PC-9 (cell line): ENCODE data around the gene FAIM2. TPM values are rescaled to one million over a fixed set of nuclear protein-coding genes. Genes with fewer than 3 reads are reported as not detected.

Experiments
- BruUV-seq: library from RNA; stranded (reverse); fragments of 400-500 nt; replicated peaks from 2 replicates; lab custom pipeline; 2021; lab: Mats Ljungman, UMichigan
- CTCF ChIA-PET: fragments of 300-600 bp; sonication (Branson Sonifier 250); formaldehyde crosslinking; loops from one replicate; lab custom pipeline; 2022; ENCODE audit warnings: antibody characterized with exemption; lab: Charles Lee
- POLR2A ChIA-PET: fragments of 300-600 bp; sonication (Branson Sonifier 250); formaldehyde crosslinking; loops from one replicate; lab custom pipeline; 2022; ENCODE audit warnings: antibody characterized with exemption; ENCODE audit not compliant: unreplicated experiment; lab: Charles Lee
- DNase-seq, 2 experiments: peaks; one replicate each; pipeline versions ENCODE4 v3.0.0 to v3.0.0-alpha.2; 2015 to 2022; ENCODE audit warnings: mixed read lengths in 1 of 2
- H2AFZ ChIP-seq: fragments of 200-600 bp; sonication (generic); 2 replicates; pipeline ENCODE4 v1.8.1; 2017; ENCODE audit warnings: antibody characterized with exemption
- H3F3A ChIP-seq: fragments of 200-600 bp; sonication (generic); 2 replicates; pipeline ENCODE4 v1.8.1; 2017; ENCODE audit warnings: antibody characterized with exemption, mild to moderate bottlenecking, low read depth; ENCODE audit not compliant: insufficient read depth
- H3K27ac ChIP-seq: fragments of 200-600 bp; sonication (generic); 2 replicates; pipeline ENCODE4 v1.6.1; 2016; ENCODE audit warnings: mixed run types
- H3K27me3 ChIP-seq: fragments of 200-600 bp; sonication (generic); 2 replicates; pipeline ENCODE4 v1.6.1; 2016; ENCODE audit warnings: low read depth, mixed run types; ENCODE audit not compliant: insufficient read depth
- H3K36me3 ChIP-seq: fragments of 200-600 bp; sonication (generic); 2 replicates; pipeline ENCODE4 v1.6.1; 2016; ENCODE audit warnings: low read depth, mixed run types
- H3K4me1 ChIP-seq: fragments of 200-600 bp; sonication (generic); replicated peaks from 2 replicates; pipeline ENCODE4 v1.6.1; 2016; ENCODE audit warnings: mixed run types; ENCODE audit not compliant: insufficient read depth
- H3K4me2 ChIP-seq: fragments of 200-600 bp; sonication (generic); 2 replicates; pipeline ENCODE4 v1.6.1; 2017; ENCODE audit warnings: mixed run types
- H3K4me3 ChIP-seq: fragments of 200-600 bp; sonication (generic); 2 replicates; pipeline ENCODE4 v1.6.1; 2016; ENCODE audit warnings: mixed run types
- H3K79me2 ChIP-seq: fragments of 200-600 bp; sonication (generic); 2 replicates; pipeline ENCODE4 v1.6.1; 2017; ENCODE audit warnings: low read depth, mixed run types
- H3K9me2 ChIP-seq: fragments of 200-600 bp; sonication (generic); 2 replicates; pipeline ENCODE4 v1.8.1; 2017; ENCODE audit warnings: mild to moderate bottlenecking; ENCODE audit not compliant: insufficient read depth
- H3K9me3 ChIP-seq: fragments of 200-600 bp; sonication (generic); 2 replicates; pipeline ENCODE4 v1.8.1; 2016; ENCODE audit warnings: low read depth; ENCODE audit not compliant: insufficient read depth
- H4K20me1 ChIP-seq: fragments of 200-600 bp; sonication (generic); 2 replicates; pipeline ENCODE4 v1.8.1; 2017; ENCODE audit not compliant: insufficient read depth
- EZH2 ChIP-seq: fragments of 200-600 bp; sonication (generic); IDR thresholded peaks from 2 replicates; pipeline ENCODE4 v1.8.0; 2017; ENCODE audit warnings: antibody characterized with exemption, low read depth
- intact Hi-C: fragments of 100-400 bp; cut with micrococcal nuclease; formaldehyde crosslinking; loops from one replicate; pipeline ENCODE4 v1.10.0; 2022; ENCODE audit not compliant: unreplicated experiment
- total RNA-seq: library from RNA; stranded (reverse); gene quantifications from 2 replicates; pipeline ENCODE4 v1.2.3, GENCODE V29; 2021
- TF ChIP-seq, protein P1 (sequence below): fragments of 200-600 bp; sonication (generic); conservative IDR thresholded peaks from 2 replicates; pipeline ENCODE4 v1.6.1; 2017; ENCODE audit warnings: mixed run types, antibody characterized with exemption, mild to moderate bottlenecking, moderate library complexity

FAIM2 gene
- total RNA-seq, 1 experiment from 2014 or later, result not detected

DNA sequence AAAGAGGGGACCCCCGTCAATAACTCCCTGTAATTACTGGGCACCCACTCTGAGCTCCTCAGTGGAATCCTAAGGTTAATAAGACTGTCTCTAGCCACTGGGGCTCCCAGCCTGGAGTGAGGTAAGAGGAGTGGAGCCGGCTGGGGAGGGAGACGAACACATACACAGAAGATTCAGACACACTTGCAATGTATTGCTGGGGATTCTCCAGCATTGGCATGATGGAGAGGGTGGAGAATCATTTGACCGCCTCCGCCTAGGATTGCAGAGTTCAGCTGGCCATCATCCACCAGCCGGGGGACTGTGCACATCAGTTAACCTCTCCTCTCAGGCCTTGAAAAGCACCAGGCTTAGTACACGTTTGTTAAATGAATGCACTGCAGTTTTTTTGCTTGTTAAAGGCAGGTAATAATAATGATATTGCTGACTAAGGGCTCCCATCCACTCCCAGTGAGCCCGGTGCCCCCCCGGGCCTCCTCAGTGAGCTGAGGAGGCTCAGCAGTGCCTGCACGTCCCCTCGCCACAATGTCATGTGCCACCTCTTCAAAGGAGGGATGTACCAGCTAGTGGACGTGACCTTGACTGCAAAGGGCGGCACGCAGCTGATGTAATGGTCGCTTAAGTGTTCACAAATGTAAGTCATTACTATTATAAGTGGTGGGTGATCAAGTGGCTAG lies 20.3 kb upstream of the FAIM2 start:
- H3K79me2 ChIP-seq, result no peaks in the 10 kb centered on the region
- H3K27ac ChIP-seq, result no peak overlapping the region
- TF ChIP-seq EZH2, result no peak
- TF ChIP-seq, protein P1, sequence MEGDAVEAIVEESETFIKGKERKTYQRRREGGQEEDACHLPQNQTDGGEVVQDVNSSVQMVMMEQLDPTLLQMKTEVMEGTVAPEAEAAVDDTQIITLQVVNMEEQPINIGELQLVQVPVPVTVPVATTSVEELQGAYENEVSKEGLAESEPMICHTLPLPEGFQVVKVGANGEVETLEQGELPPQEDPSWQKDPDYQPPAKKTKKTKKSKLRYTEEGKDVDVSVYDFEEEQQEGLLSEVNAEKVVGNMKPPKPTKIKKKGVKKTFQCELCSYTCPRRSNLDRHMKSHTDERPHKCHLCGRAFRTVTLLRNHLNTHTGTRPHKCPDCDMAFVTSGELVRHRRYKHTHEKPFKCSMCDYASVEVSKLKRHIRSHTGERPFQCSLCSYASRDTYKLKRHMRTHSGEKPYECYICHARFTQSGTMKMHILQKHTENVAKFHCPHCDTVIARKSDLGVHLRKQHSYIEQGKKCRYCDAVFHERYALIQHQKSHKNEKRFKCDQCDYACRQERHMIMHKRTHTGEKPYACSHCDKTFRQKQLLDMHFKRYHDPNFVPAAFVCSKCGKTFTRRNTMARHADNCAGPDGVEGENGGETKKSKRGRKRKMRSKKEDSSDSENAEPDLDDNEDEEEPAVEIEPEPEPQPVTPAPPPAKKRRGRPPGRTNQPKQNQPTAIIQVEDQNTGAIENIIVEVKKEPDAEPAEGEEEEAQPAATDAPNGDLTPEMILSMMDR, result no peak
- H3K36me3 ChIP-seq, result no peaks in the 10 kb centered on the region
- no peaks in the 10 kb centered on the region for H4K20me1 ChIP-seq
- no peak overlapping the region for H3K4me3 ChIP-seq
- intact Hi-C loops, result no loop called here
- BruUV-seq, result no TSS peak
- H3K27me3 ChIP-seq, result no peaks in the 10 kb centered on the region
- H3K4me1 ChIP-seq, result no peaks in the 10 kb centered on the region; the same call in 1 of the 2 replicates
- no peaks in the 10 kb centered on the region for H3K9me3 ChIP-seq
- H3K9me2 ChIP-seq, result no peaks in the 10 kb centered on the region
- no peak overlapping the region for H2AFZ ChIP-seq
- no peak overlapping the region for H3K4me2 ChIP-seq
- ChIA-PET CTCF (no interaction called here), POLR2A (no interaction called here)
- no peak for DNase-seq
- no peaks in the 10 kb centered on the region for H3F3A ChIP-seq

DNA sequence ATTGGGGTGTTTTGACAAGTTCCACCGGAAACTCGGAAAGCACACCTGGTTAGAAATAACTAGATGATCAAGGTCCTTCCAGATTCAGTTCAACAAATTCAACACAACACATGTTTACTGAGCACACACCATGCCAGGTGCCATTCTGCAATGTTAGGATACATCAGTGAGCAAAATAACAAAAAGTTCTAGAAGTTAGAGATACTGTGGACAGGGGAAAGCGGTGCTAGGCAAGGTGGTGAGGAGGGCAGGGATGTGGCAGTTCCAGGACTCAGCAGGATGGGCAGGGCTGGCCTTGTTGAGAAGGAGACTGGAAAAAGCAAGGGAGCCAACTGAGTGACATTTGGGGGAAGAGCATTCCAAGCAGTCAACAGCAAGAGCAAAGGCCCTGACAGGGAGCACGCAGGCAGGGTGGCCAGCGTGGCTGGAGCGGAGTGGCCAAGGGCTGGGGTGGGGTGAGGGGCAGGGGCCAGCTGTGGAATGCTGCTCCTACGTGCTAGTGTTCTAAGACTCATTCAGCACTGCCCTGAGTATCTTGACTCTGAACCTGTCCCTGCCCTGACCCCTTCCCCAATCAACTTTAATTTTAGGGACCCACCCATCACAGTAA lies 19.4 kb upstream of the FAIM2 start:
- Histone ChIP-seq H2AFZ (no peak overlapping the region), H3K27ac (no peak overlapping the region), H3K4me2 (no peak overlapping the region), H3K79me2 (no peaks in the 10 kb centered on the region), H4K20me1 (no peaks in the 10 kb centered on the region), H3K4me1 (no peaks in the 10 kb centered on the region; the same call in 1 of the 2 replicates), H3F3A (no peaks in the 10 kb centered on the region), H3K9me3 (no peaks in the 10 kb centered on the region), H3K36me3 (no peaks in the 10 kb centered on the region), H3K27me3 (no peaks in the 10 kb centered on the region), H3K4me3 (no peak overlapping the region), H3K9me2 (no peaks in the 10 kb centered on the region)
- intact Hi-C loops, result no loop called here
- no peak for DNase-seq
- CTCF ChIA-PET, result interaction anchor here (0.6 kb wide), 1 partner anchor 55 kb away, joined by 4 read pairs; no protein-coding TSS in a partner anchor
- BruUV-seq, result no TSS peak
- TF ChIP-seq, protein P1, result no peak
- TF ChIP-seq EZH2, result no peak
- POLR2A ChIA-PET, result no interaction called here

DNA sequence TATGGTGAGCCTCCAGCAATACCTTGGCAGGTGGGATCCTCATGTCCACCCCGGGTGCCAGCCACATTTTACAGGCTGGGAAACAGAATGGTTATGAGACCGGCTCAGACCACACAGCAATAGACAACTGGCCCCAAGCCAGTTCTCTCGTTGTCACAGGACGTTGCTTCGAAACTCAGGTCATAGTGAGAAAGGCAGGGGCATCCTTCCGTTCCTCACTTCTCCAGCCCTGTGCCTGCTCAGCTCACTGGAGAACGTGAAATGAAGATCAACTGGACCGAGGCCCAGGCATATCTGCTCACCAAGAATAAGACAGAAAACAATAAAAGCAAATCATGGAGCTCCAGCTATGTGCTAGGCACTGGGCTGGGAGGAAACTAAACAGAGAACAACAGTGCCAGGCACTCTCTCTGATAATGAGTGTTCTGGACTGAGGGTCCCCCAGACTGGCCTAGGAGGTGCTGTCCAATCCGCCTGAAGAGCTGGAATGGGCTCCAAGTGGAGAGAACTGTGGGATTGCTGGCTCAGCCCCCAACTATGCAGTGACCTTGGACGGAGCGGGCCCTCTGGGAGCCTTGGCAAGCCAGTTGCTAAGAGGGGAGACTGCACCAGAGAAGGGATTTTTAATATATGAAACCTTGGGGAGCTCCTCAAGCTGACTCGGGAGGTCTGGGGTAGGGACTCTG lies 18.8 kb upstream of the FAIM2 start:
- intact Hi-C loops, result no loop called here
- CTCF ChIA-PET, result interaction anchor here (0.6 kb wide), 1 partner anchor 55 kb away, joined by 4 read pairs; no protein-coding TSS in a partner anchor
- no peak overlapping the region for H3K4me2 ChIP-seq
- H3K4me3 ChIP-seq, result no peak overlapping the region
- H3K36me3 ChIP-seq, result no peaks in the 10 kb centered on the region
- H3K9me3 ChIP-seq, result no peaks in the 10 kb centered on the region
- no peak overlapping the region for H2AFZ ChIP-seq
- H3F3A ChIP-seq, result no peaks in the 10 kb centered on the region
- H3K4me1 ChIP-seq, result no peaks in the 10 kb centered on the region; the same call in 1 of the 2 replicates
- no TSS peak for BruUV-seq
- DNase-seq, result no peak
- H3K9me2 ChIP-seq, result no peaks in the 10 kb centered on the region
- H3K27ac ChIP-seq, result no peak overlapping the region
- no peaks in the 10 kb centered on the region for H3K79me2 ChIP-seq
- no peaks in the 10 kb centered on the region for H4K20me1 ChIP-seq
- TF ChIP-seq, protein P1, result no peak
- TF ChIP-seq EZH2, result no peak
- no peaks in the 10 kb centered on the region for H3K27me3 ChIP-seq
- POLR2A ChIA-PET, result no interaction called here
